ENCODE measurements around the gene ANGPT4.
"Not testable (repeated sequence)": the region's sequence is repeated elsewhere in the genome, so short reads cannot be mapped to it uniquely, and the experiment has no call there.

ANGPT4 gene

GRCh38 chr20:906703-907270 is 9.3 kb downstream of the ANGPT4 start:
- DNase-seq (ENCODE audit: low read depth in 1 of 2, low spot score in 1 of 2): no peak

GRCh38 chr20:906001-906520 is 10.1 kb downstream of the ANGPT4 start:
- DNase-seq (ENCODE audit: low read depth in 1 of 2, low spot score in 1 of 2): no peak

- DNase-seq (ENCODE audit: low read depth in 1 of 2, low spot score in 1 of 2): no peak
Measured at GRCh38 chr20:905396-905961, 10.7 kb downstream of the ANGPT4 start.

GRCh38 chr20:904039-904545 is 12.0 kb downstream of the ANGPT4 start:
- DNase-seq (ENCODE audit: low read depth in 1 of 2, low spot score in 1 of 2): no peak

- DNase-seq (ENCODE audit: low read depth in 1 of 2, low spot score in 1 of 2): not testable (repeated sequence)
Measured at GRCh38 chr20:897436-897835, 18.7 kb downstream of the ANGPT4 start.

- no peak for DNase-seq (ENCODE audit: low read depth in 1 of 2, low spot score in 1 of 2)
Measured at GRCh38 chr20:896501-897025, 19.6 kb downstream of the ANGPT4 start.

- not testable (repeated sequence) for DNase-seq (ENCODE audit: low read depth in 1 of 2, low spot score in 1 of 2)
Measured at GRCh38 chr20:892371-892770, 23.8 kb downstream of the ANGPT4 start.

GRCh38 chr20:891706-892080 is 24.4 kb downstream of the ANGPT4 start:
- no peak for DNase-seq (ENCODE audit: low read depth in 1 of 2, low spot score in 1 of 2)

GRCh38 chr20:891058-891705 is 25.0 kb downstream of the ANGPT4 start:
- DNase-seq (ENCODE audit: low read depth in 1 of 2, low spot score in 1 of 2): no peak

- no peak for DNase-seq (ENCODE audit: low read depth in 1 of 2, low spot score in 1 of 2)
Measured at GRCh38 chr20:890666-891057, 25.5 kb downstream of the ANGPT4 start.

GRCh38 chr20:889932-890463 is 26.1 kb downstream of the ANGPT4 start:
- no peak for DNase-seq (ENCODE audit: low read depth in 1 of 2, low spot score in 1 of 2)

GRCh38 chr20:889106-889505 is 27.0 kb downstream of the ANGPT4 start:
- DNase-seq (ENCODE audit: low read depth in 1 of 2, low spot score in 1 of 2): no peak

GRCh38 chr20:888057-888456 is 28.1 kb downstream of the ANGPT4 start:
- DNase-seq (ENCODE audit: low read depth in 1 of 2, low spot score in 1 of 2): no peak

- no peak for DNase-seq (ENCODE audit: low read depth in 1 of 2, low spot score in 1 of 2)
Measured at GRCh38 chr20:887137-887536, 29.0 kb downstream of the ANGPT4 start.

- DNase-seq (ENCODE audit: low read depth in 1 of 2, low spot score in 1 of 2): no peak
Measured at GRCh38 chr20:884983-885952, 30.9 kb downstream of the ANGPT4 start.

GRCh38 chr20:881783-882144 is 34.4 kb downstream of the ANGPT4 start:
- no peak for DNase-seq (ENCODE audit: low read depth in 1 of 2, low spot score in 1 of 2)

GRCh38 chr20:881051-881782 is 34.9 kb downstream of the ANGPT4 start:
- DNase-seq (ENCODE audit: low read depth in 1 of 2, low spot score in 1 of 2): no peak

GRCh38 chr20:879626-880025 is 36.5 kb downstream of the ANGPT4 start:
- DNase-seq (ENCODE audit: low read depth in 1 of 2, low spot score in 1 of 2): no peak

GRCh38 chr20:878511-879307 is 37.4 kb downstream of the ANGPT4 start:
- DNase-seq (ENCODE audit: low read depth in 1 of 2, low spot score in 1 of 2): no peak
